Parathyroid adenoma (tissue), 2 donors: ENCODE data around the gene ZNF630.
A peak's percentile ranks its signal among the peaks of the same experiment; 100 is the strongest.

ENCODE experiments used
- H2AFZ ChIP-seq: fragments of 300-600 bp; sonication (generic); one replicate; pipeline ENCODE4 v1.7.0; 2017; ENCODE audit warnings: antibody characterized with exemption, mild to moderate bottlenecking
- H3K27ac ChIP-seq: fragments of 300-600 bp; sonication (generic); one replicate; pipeline ENCODE4 v1.7.0; 2017
- H3K27me3 ChIP-seq: fragments of 300-600 bp; sonication (generic); one replicate; pipeline ENCODE4 v1.7.0; 2017; ENCODE audit warnings: low read length; ENCODE audit not compliant: control insufficient read depth, insufficient read depth
- H3K36me3 ChIP-seq: fragments of 300-600 bp; sonication (generic); one replicate; pipeline ENCODE4 v1.7.0; 2017; ENCODE audit warnings: low read length; ENCODE audit not compliant: control insufficient read depth, insufficient read depth
- H3K4me1 ChIP-seq: fragments of 300-600 bp; sonication (generic); one replicate; pipeline ENCODE4 v1.7.0; 2017; ENCODE audit warnings: control low read depth
- H3K4me2 ChIP-seq: fragments of 300-600 bp; sonication (generic); one replicate; pipeline ENCODE4 v1.7.0; 2017; ENCODE audit warnings: low read length
- H3K4me3 ChIP-seq: fragments of 300-600 bp; sonication (generic); one replicate; pipeline ENCODE4 v1.7.0; 2017; ENCODE audit warnings: low read depth, low read length
- H3K79me2 ChIP-seq: fragments of 300-600 bp; sonication (generic); one replicate; pipeline ENCODE4 v1.7.0; 2017; ENCODE audit warnings: control low read depth
- H3K9ac ChIP-seq: fragments of 300-600 bp; sonication (generic); one replicate; pipeline ENCODE4 v1.7.0; 2017; ENCODE audit warnings: mild to moderate bottlenecking
- H3K9me3 ChIP-seq: fragments of 300-600 bp; sonication (generic); one replicate; pipeline ENCODE4 v1.7.0; 2017; ENCODE audit warnings: low read length; ENCODE audit not compliant: control insufficient read depth
- TF ChIP-seq, protein P1 (sequence below): fragments of 300-600 bp; sonication (generic); IDR thresholded peaks from one replicate; pipeline ENCODE4 v1.7.0; 2017; ENCODE audit warnings: antibody characterized with exemption, mild to moderate bottlenecking
- donor health status: primary hyperparathyroidism.

ZNF630 gene

GRCh38 chrX:48090123-48090522 lies 18.7 kb upstream of the ZNF630 start:
- Histone ChIP-seq H3K27me3 (no peaks in the 10 kb centered on the region), H3K4me2 (no peak overlapping the region), H3K9me3 (no peaks in the 10 kb centered on the region), H3K9ac (no peak overlapping the region), H3K36me3 (no peaks in the 10 kb centered on the region), H3K4me1 (no peaks in the 10 kb centered on the region), H3K4me3 (no peak overlapping the region), H3K27ac (no peak overlapping the region), H2AFZ (no peak overlapping the region), H3K79me2 (no peaks in the 10 kb centered on the region)
- TF ChIP-seq, protein P1, sequence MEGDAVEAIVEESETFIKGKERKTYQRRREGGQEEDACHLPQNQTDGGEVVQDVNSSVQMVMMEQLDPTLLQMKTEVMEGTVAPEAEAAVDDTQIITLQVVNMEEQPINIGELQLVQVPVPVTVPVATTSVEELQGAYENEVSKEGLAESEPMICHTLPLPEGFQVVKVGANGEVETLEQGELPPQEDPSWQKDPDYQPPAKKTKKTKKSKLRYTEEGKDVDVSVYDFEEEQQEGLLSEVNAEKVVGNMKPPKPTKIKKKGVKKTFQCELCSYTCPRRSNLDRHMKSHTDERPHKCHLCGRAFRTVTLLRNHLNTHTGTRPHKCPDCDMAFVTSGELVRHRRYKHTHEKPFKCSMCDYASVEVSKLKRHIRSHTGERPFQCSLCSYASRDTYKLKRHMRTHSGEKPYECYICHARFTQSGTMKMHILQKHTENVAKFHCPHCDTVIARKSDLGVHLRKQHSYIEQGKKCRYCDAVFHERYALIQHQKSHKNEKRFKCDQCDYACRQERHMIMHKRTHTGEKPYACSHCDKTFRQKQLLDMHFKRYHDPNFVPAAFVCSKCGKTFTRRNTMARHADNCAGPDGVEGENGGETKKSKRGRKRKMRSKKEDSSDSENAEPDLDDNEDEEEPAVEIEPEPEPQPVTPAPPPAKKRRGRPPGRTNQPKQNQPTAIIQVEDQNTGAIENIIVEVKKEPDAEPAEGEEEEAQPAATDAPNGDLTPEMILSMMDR: no peak

- Histone ChIP-seq H3K9me3 (no peaks in the 10 kb centered on the region), H3K4me3 (no peak overlapping the region), H3K79me2 (no peaks in the 10 kb centered on the region), H3K27me3 (no peaks in the 10 kb centered on the region), H3K4me2 (no peak overlapping the region), H3K9ac (no peak overlapping the region), H3K27ac (no peak overlapping the region), H3K4me1 (peaks cover 6% of the 10 kb centered on the region), H3K36me3 (no peaks in the 10 kb centered on the region), H2AFZ (no peak overlapping the region)
- TF ChIP-seq, protein P1: no peak
Measured at GRCh38 chrX:48086082-48086481, 14.6 kb upstream of the ZNF630 start.

DNA sequence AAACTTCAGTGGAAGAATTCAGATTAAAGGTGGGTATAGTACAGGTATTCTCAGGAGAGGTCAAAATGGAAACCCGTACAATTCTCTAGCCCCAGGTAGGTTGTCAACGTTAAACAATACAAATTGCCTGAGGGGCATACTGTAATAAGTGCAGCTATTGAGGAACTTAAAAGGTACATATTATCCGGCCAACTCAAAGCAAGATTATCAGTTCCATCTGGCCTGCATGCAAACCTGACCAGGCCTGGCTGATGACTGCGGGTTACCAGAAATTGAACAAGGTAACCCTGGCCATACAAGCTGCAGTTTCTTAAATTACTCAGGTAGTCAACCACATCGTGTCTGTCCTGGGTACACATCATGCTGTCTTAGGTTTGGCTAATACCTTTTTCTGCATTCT lies 12.3 kb upstream of the ZNF630 start:
- no peak overlapping the region for H3K4me2 ChIP-seq
- no peaks in the 10 kb centered on the region for H3K27me3 ChIP-seq
- H2AFZ ChIP-seq: no peak overlapping the region
- H3K4me3 ChIP-seq: no peak overlapping the region
- H3K9me3 ChIP-seq: no peaks in the 10 kb centered on the region
- H3K27ac ChIP-seq: no peak overlapping the region
- TF ChIP-seq, protein P1: no peak
- H3K36me3 ChIP-seq: no peaks in the 10 kb centered on the region
- no peaks in the 10 kb centered on the region for H3K79me2 ChIP-seq
- no peak overlapping the region for H3K9ac ChIP-seq
- H3K4me1 ChIP-seq: peaks cover 6% of the 10 kb centered on the region

GRCh38 chrX:48083212-48083611 lies 11.8 kb upstream of the ZNF630 start:
- TF ChIP-seq, protein P1: peak; percentile 68
- no peaks in the 10 kb centered on the region for H3K36me3 ChIP-seq
- H3K27me3 ChIP-seq: no peaks in the 10 kb centered on the region
- H3K4me3 ChIP-seq: no peak overlapping the region
- H3K4me2 ChIP-seq: no peak overlapping the region
- H3K9ac ChIP-seq: no peak overlapping the region
- H3K4me1 ChIP-seq: peaks cover 6% of the 10 kb centered on the region
- H3K27ac ChIP-seq: no peak overlapping the region
- no peak overlapping the region for H2AFZ ChIP-seq
- H3K9me3 ChIP-seq: no peaks in the 10 kb centered on the region
- no peaks in the 10 kb centered on the region for H3K79me2 ChIP-seq

- TF ChIP-seq, protein P1: no peak
- Histone ChIP-seq H2AFZ (no peak overlapping the region), H3K9me3 (no peaks in the 10 kb centered on the region), H3K27ac (no peak overlapping the region), H3K4me3 (no peak overlapping the region), H3K36me3 (no peaks in the 10 kb centered on the region), H3K79me2 (no peaks in the 10 kb centered on the region), H3K9ac (no peak overlapping the region), H3K27me3 (no peaks in the 10 kb centered on the region), H3K4me2 (no peak overlapping the region), H3K4me1 (no peaks in the 10 kb centered on the region)
Measured at GRCh38 chrX:48076343-48076742, 4.9 kb upstream of the ZNF630 start.
